A549 (cell line): ENCODE results near the gene MRPL30.
"Not testable (repeated sequence)": the region's sequence is repeated elsewhere in the genome, so short reads cannot be mapped to it uniquely, and the experiment has no call there.

Experiments
- CHD2 ChIP-seq: fragments of 150-350 bp; IDR thresholded peaks from 2 replicates; pipeline ENCODE4 v1.6.1; 2014; ENCODE audit warnings: low read length; ENCODE audit not compliant: partially characterized antibody
- CTCF ChIP-seq: fragments of >200 bp; sonication (Bioruptor Twin); formaldehyde crosslinking; IDR thresholded peaks from 3 replicates; pipeline ENCODE4 v1.5.1; 2016
- JUN ChIP-seq, 2 experiments: fragments of >200 bp; sonication (Bioruptor Twin); formaldehyde crosslinking; IDR thresholded peaks; 2 replicates in 1 of 2; 3 replicates in 1 of 2; pipeline ENCODE4 v1.6.1; 2016 to 2017
- KDM5A ChIP-seq: fragments of 200-600 bp; sonication (generic); IDR thresholded peaks from 2 replicates; pipeline ENCODE4 v1.6.1; 2016; ENCODE audit warnings: antibody characterized with exemption, mild to moderate bottlenecking
- RCOR1 ChIP-seq: fragments of 150-350 bp; IDR thresholded peaks from 2 replicates; pipeline ENCODE4 v1.6.1; 2014; ENCODE audit warnings: antibody characterized with exemption, low read length, low read depth
- REST ChIP-seq: fragments of 200-600 bp; sonication (generic); IDR thresholded peaks from 2 replicates; pipeline ENCODE4 v1.6.1; 2016; ENCODE audit warnings: antibody characterized with exemption, mild to moderate bottlenecking, moderate library complexity
- SREBF2 ChIP-seq: fragments of 450-650 bp; IDR thresholded peaks from 2 replicates; pipeline ENCODE4 v1.6.1; 2014; ENCODE audit warnings: mild to moderate bottlenecking, moderate library complexity

GRCh38 chr2:99192364-99192763 lies 11.4 kb downstream of the MRPL30 start:
- not testable (repeated sequence) for TF ChIP-seq CTCF; JUN (IDR thresholded peaks at IDR 0.05); SREBF2; CHD2; KDM5A; REST; RCOR1
